ENCODE measurements around the gene TAF1L.
"Not testable (repeated sequence)": the region's sequence is repeated elsewhere in the genome, so short reads cannot be mapped to it uniquely, and the experiment has no call there.

Gene TAF1L

DNA sequence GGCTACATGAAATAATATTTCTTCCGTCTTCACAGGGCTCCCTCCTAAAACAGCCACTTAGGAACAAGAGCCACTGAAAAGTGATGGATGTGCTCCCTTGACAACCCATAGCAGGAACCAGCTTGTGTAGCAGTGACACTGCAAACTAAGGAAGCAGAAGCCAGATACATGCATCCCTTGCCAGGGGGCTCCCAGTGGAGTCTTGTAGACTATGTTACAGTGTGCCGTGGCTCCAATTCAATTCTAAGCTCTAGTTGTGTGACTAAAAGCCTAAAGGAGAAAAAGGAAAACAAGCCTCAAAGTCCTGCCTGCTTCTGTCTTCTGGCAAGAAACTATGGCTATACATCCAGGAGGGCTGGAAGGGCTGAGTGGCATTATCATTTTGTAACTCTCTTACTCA, 12.2 kb upstream of the TAF1L start:
- Histone ChIP-seq H3K27ac (no peak overlapping the region), H3K4me3 (no peak overlapping the region)
- TF ChIP-seq, protein P1, sequence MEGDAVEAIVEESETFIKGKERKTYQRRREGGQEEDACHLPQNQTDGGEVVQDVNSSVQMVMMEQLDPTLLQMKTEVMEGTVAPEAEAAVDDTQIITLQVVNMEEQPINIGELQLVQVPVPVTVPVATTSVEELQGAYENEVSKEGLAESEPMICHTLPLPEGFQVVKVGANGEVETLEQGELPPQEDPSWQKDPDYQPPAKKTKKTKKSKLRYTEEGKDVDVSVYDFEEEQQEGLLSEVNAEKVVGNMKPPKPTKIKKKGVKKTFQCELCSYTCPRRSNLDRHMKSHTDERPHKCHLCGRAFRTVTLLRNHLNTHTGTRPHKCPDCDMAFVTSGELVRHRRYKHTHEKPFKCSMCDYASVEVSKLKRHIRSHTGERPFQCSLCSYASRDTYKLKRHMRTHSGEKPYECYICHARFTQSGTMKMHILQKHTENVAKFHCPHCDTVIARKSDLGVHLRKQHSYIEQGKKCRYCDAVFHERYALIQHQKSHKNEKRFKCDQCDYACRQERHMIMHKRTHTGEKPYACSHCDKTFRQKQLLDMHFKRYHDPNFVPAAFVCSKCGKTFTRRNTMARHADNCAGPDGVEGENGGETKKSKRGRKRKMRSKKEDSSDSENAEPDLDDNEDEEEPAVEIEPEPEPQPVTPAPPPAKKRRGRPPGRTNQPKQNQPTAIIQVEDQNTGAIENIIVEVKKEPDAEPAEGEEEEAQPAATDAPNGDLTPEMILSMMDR (IDR thresholded peaks at IDR 0.05): no peak
- DNase-seq (ENCODE audit: low spot score): no peak

DNA sequence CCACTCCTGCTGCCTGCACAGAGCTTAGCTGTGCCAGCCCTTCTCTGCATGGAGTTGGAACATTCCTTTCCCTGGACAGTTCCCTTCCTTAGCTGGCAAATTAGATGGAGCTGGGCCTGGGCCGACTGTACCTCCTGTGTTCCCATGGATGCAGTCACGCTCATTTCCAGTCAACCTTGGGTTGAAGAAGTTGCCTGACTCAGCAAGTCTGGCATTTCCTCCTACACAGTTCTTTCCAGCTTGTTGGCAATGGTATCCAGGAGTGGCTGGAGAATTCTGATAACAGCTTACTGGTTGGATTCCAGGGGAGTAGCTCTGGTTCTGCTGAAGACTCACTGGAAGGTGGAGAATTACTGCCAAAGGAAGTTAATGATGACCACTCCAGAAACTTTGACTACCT, 9.2 kb upstream of the TAF1L start:
- no peak overlapping the region for H3K27ac ChIP-seq
- TF ChIP-seq, protein P1 (IDR thresholded peaks at IDR 0.05): no peak
- H3K4me3 ChIP-seq: no peak overlapping the region
- DNase-seq (ENCODE audit: low spot score): no peak

DNA sequence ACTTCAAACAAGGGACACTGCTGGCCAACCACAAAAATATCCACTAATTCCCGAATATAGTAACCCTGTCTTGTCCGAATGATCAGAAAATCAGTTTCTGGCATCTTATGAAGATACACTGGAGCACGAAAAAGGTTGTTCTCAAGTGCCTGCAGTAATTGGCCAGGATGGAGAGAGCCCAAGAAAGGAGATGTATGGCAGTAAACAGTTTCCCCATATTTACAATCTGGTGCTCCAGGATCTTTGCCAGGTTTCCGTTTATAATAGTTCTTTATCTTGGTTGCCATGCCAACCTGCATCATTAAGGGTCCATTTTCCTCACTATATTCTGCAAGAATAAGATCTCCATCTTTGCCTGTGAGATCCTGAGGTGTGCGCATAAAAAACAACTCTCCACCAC, 2.3 kb downstream of the TAF1L start:
- H3K4me3 ChIP-seq; DNase-seq (ENCODE audit: low spot score); H3K27ac ChIP-seq: not testable (repeated sequence)

DNA sequence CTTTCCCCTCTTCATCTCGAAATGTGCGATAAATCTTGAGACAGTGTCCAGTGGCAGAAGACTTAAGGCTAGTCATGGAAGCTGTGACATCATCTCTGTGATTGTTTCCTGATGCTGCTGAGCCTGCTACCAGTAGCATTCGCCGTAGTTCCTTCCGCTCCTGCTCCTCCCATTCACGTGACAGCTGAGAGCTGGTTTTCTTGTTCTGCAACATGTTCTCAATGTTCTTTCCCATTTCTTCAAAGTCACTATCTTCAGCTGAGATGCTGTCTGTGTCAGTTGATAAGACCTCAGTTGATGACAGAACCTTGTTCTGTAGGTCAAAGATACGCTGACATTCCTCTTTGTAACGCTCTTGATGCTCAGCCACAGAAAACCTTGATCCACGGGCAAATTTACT, 3.5 kb downstream of the TAF1L start:
- H3K27ac ChIP-seq: no peak overlapping the region
- H3K4me3 ChIP-seq: no peak overlapping the region
- no peak for DNase-seq (ENCODE audit: low spot score)
- TF ChIP-seq, protein P1 (IDR thresholded peaks at IDR 0.05): no peak

DNA sequence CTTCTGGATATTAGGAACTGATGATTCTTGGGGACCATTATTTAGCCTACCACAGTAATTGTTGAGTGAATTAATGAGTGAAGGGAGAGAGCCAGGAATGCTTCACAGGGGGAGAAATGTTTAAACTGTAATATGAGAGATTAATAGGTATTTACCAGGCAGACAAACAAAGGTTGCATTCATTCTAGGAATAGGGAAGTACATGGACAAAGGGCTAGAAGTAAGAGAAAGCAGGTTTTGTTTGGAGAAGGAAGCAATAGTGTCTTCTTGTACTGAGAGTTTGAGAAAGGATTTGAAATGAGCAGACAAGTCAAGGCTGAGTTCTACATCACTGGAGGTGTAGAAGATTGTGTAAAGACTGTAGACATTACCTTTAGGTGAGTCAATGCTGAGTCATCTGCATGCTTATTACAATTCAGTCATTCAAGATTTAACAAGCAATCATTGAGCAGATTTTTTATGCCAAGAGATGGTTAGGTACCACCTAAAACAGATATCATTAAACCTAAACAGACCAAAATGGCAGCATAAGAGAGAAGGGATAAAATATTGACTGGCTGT, 8.0 kb downstream of the TAF1L start:
- DNase-seq (ENCODE audit: low spot score): no peak
- Histone ChIP-seq H3K27ac (no peak overlapping the region), H3K4me3 (no peak overlapping the region)
- TF ChIP-seq, protein P1 (IDR thresholded peaks at IDR 0.05): no peak

DNA sequence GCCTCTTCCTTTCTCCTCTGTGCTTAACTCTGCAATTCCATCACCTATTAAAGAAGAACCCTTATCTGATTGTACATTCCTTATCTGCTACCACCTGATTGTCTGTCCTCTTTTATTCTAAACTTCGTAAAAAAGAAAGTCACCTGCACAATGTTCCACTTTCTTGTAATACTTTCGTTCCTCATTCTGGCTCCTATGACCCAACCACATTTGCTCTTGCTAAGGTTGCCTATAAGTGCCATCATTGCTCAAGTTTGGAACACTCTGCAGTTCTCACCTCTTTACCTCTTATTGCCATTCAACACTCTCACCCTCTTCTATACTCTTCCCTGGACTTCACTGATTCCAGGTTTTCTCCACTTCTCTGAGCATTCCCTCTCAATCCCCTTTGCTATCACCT, 10.1 kb downstream of the TAF1L start:
- Histone ChIP-seq H3K4me3 (no peak overlapping the region), H3K27ac (no peak overlapping the region)
- DNase-seq (ENCODE audit: low spot score): no peak
- TF ChIP-seq, protein P1 (IDR thresholded peaks at IDR 0.05): no peak

DNA sequence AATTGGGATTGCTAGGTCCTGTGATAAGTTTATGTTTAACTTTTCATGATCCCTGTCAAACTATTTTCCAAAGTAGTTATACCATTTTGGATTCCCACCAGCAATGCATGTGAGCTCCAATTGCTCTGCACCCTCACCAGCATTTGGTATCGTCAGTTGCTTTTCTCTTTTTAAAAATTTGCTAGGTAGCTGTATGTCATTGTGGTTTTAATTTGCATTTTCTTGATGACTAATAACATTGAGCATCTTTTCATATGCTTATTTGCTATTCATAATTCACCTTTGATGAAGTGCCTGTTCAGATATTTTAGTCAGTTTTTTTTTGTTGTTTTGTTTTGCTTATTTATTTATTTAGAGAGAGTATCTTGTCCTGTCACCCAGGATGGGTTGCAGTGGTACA, 12.5 kb downstream of the TAF1L start:
- Histone ChIP-seq H3K27ac (no peak overlapping the region), H3K4me3 (no peak overlapping the region)
- TF ChIP-seq, protein P1 (IDR thresholded peaks at IDR 0.05): no peak
- DNase-seq (ENCODE audit: low spot score): no peak

DNA sequence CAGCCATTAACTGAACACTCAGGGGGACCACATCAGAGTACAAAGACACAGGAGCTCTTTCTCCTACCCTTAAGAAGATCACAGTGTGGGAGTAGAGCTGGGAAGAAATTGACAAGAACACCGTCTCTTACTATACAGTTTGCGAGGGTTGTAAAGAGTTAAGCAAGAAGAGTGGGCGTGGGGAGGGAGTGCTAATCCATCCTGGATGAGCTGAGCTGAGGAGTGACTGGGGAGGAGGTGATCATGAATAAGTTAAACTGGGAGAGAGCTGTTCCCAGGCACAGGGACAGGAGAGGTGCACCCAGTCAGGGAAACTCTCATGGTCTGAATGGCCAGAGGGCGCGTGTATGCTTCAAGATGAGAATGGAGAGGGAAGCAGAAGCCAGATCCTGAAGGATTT, 17.2 kb downstream of the TAF1L start:
- TF ChIP-seq, protein P1 (IDR thresholded peaks at IDR 0.05): no peak
- no peak overlapping the region for H3K4me3 ChIP-seq
- no peak for DNase-seq (ENCODE audit: low spot score)
- H3K27ac ChIP-seq: no peak overlapping the region
